ENCODE data around the gene SRR.
"Not testable (repeated sequence)": the region's sequence is repeated elsewhere in the genome, so short reads cannot be mapped to it uniquely, and the experiment has no call there.

SRR gene

GRCh38 chr17:2303204-2304188 lies at the start of gene SRR, which contains the start of gene SMG6:
Gene SRR, plus strand, starts transcription at chr17:2303950. Its CDS starts 11,611 bp downstream, at chr17:2315561.
Gene SMG6, minus strand, starts transcription at chr17:2303785. Its CDS starts 65 bp downstream, at chr17:2303720.
- peak; percentile 95 for DNase-seq

- not testable (repeated sequence) for DNase-seq
These were observed 44.9 kb upstream of the SRR start for GRCh38 chr17:2258830-2259229.

GRCh38 chr17:2259769-2260536 lies 43.8 kb upstream of the SRR start:
- DNase-seq: peak; percentile 87

GRCh38 chr17:2262135-2262587 lies 41.6 kb upstream of the SRR start:
- DNase-seq: no peak

- no peak for DNase-seq
These were observed 40.3 kb upstream of the SRR start for GRCh38 chr17:2263183-2264066.

- peak; percentile 18 for DNase-seq
These were observed 39.5 kb upstream of the SRR start for GRCh38 chr17:2264067-2264860.

- not testable (repeated sequence) for DNase-seq
These were observed 38.6 kb upstream of the SRR start for GRCh38 chr17:2265166-2265565.

- peak; percentile 91 for DNase-seq
These were observed 37.5 kb upstream of the SRR start for GRCh38 chr17:2266045-2266864.

GRCh38 chr17:2266865-2267228 lies 36.9 kb upstream of the SRR start:
- DNase-seq: no peak

- DNase-seq: no peak
These were observed 36.4 kb upstream of the SRR start for GRCh38 chr17:2267354-2267753.

GRCh38 chr17:2271985-2272702 lies 31.6 kb upstream of the SRR start:
- DNase-seq: peak; percentile 24

GRCh38 chr17:2274414-2274813 lies 29.3 kb upstream of the SRR start:
- DNase-seq: no peak

- DNase-seq: no peak
These were observed 28.0 kb upstream of the SRR start for GRCh38 chr17:2275722-2276121.

GRCh38 chr17:2277429-2278170 lies 26.1 kb upstream of the SRR start:
- DNase-seq: no peak

GRCh38 chr17:2279707-2280106 lies 24.0 kb upstream of the SRR start:
- DNase-seq: no peak

- no peak for DNase-seq
These were observed 21.4 kb upstream of the SRR start for GRCh38 chr17:2282297-2282873.

- no peak for DNase-seq
These were observed 20.4 kb upstream of the SRR start for GRCh38 chr17:2283302-2283701.

GRCh38 chr17:2289878-2290478 lies 13.8 kb upstream of the SRR start:
- no peak for DNase-seq

GRCh38 chr17:2292100-2292499 lies 11.7 kb upstream of the SRR start:
- no peak for DNase-seq
